ENCODE results near the gene CLN6. TPM values are rescaled to one million over a fixed set of nuclear protein-coding genes. Genes with fewer than 3 reads are reported as not detected.
A peak's percentile ranks its signal among the peaks of the same experiment; 100 is the strongest.

CLN6 gene
- total and polyA plus RNA-seq, 9 of the 15 experiments (the other 6 are each of a cell fraction or from before 2014, with no cell fraction given) = 0.71 to 53.3 (median 39.3) TPM

DNA sequence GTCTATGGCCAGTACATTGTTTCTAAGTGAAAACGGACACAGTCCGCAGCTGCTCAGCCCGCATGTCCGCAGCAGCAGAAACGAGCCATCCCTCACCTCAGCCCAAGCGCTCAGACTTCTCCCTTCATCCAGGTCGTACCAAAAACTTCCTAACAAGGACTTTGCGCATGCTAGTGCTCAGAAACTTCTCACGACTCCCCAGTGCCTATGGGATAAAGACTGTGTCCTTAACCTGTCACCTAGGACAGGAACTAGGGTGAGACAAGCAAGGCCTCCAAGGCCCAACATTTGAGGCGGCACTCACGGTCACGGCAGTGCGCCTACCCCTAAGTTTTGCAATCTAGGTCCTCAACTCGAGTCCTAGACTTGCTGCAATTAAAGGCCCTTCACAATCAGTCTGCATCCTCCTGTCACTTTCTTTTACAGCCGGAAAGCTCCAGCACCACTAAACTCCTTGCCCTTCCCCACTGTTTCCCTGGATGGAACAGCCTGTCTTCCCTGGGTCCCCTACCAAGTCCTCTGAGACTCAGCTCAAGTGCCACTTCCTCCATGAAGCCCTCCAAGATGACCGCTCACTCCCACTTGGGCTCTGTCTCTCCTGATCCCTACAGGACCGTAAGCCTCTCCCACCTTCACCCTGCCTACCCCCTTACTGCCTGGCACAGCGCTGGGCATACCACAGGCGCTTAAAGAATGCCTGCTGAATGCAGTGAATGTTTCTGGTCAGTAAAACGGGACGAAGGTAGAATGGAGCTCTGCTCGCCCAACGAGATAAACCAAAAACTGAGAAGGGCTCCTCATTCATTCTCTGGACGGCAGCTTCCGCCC is 1.2 kb downstream of the CLN6 start (continued):
- TF ChIP-seq, protein P1, sequence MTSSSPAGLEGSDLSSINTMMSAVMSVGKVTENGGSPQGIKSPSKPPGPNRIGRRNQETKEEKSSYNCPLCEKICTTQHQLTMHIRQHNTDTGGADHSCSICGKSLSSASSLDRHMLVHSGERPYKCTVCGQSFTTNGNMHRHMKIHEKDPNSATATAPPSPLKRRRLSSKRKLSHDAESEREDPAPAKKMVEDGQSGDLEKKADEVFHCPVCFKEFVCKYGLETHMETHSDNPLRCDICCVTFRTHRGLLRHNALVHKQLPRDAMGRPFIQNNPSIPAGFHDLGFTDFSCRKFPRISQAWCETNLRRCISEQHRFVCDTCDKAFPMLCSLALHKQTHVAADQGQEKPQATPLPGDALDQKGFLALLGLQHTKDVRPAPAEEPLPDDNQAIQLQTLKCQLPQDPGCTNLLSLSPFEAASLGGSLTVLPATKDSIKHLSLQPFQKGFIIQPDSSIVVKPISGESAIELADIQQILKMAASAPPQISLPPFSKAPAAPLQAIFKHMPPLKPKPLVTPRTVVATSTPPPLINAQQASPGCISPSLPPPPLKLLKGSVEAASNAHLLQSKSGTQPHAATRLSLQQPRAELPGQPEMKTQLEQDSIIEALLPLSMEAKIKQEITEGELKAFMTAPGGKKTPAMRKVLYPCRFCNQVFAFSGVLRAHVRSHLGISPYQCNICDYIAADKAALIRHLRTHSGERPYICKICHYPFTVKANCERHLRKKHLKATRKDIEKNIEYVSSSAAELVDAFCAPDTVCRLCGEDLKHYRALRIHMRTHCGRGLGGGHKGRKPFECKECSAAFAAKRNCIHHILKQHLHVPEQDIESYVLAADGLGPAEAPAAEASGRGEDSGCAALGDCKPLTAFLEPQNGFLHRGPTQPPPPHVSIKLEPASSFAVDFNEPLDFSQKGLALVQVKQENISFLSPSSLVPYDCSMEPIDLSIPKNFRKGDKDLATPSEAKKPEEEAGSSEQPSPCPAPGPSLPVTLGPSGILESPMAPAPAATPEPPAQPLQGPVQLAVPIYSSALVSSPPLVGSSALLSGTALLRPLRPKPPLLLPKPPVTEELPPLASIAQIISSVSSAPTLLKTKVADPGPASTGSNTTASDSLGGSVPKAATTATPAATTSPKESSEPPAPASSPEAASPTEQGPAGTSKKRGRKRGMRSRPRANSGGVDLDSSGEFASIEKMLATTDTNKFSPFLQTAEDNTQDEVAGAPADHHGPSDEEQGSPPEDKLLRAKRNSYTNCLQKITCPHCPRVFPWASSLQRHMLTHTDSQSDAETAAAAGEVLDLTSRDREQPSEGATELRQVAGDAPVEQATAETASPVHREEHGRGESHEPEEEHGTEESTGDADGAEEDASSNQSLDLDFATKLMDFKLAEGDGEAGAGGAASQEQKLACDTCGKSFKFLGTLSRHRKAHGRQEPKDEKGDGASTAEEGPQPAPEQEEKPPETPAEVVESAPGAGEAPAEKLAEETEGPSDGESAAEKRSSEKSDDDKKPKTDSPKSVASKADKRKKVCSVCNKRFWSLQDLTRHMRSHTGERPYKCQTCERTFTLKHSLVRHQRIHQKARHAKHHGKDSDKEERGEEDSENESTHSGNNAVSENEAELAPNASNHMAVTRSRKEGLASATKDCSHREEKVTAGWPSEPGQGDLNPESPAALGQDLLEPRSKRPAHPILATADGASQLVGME (CRISPR knock-in tag; IDR thresholded peaks at IDR 0.05) = no peak
- TF ChIP-seq HLTF (IDR thresholded peaks at IDR 0.05) (peak; percentile 35; the same call in 1 of the 2 replicates), SREBF1 (IDR thresholded peaks at IDR 0.05; ENCODE audit: borderline replicate concordance, low read depth, low read length) (no peak), ZFP36 (IDR thresholded peaks at IDR 0.05; ENCODE audit: low read depth, low read length, partially characterized antibody) (peak; percentile 100), ZFPM2 (CRISPR knock-in tag; IDR thresholded peaks at IDR 0.05) (no peak), ZNF311 (CRISPR knock-in tag; IDR thresholded peaks at IDR 0.05) (no peak), RCOR1 (IDR thresholded peaks at IDR 0.05; ENCODE audit: borderline replicate concordance in 1 of 2, low read depth in 2 of 2, low read length in 2 of 2) (peak in 1 of 2 experiments; percentile 84; a peak in 2 of 4 replicates), CXXC5 (CRISPR knock-in tag; IDR thresholded peaks at IDR 0.05) (no peak), HDAC1 (IDR thresholded peaks at IDR 0.05) (peak; percentile 19 to 61; a peak in 3 of 4 replicates), ARNT (IDR thresholded peaks at IDR 0.05) (0 out of 4 replicates have a peak, but pooled peaks of 1 of the 2 experiments have one; percentile 76), PTBP1 (IDR thresholded peaks at IDR 0.05; ENCODE audit: low read depth, low read length) (peak; percentile 92), HDAC2 (IDR thresholded peaks at IDR 0.05) (peak; percentile 94), PHF8 (IDR thresholded peaks at IDR 0.05; ENCODE audit: borderline replicate concordance, low read length) (no peak)
- TF ChIP-seq, protein P2, sequence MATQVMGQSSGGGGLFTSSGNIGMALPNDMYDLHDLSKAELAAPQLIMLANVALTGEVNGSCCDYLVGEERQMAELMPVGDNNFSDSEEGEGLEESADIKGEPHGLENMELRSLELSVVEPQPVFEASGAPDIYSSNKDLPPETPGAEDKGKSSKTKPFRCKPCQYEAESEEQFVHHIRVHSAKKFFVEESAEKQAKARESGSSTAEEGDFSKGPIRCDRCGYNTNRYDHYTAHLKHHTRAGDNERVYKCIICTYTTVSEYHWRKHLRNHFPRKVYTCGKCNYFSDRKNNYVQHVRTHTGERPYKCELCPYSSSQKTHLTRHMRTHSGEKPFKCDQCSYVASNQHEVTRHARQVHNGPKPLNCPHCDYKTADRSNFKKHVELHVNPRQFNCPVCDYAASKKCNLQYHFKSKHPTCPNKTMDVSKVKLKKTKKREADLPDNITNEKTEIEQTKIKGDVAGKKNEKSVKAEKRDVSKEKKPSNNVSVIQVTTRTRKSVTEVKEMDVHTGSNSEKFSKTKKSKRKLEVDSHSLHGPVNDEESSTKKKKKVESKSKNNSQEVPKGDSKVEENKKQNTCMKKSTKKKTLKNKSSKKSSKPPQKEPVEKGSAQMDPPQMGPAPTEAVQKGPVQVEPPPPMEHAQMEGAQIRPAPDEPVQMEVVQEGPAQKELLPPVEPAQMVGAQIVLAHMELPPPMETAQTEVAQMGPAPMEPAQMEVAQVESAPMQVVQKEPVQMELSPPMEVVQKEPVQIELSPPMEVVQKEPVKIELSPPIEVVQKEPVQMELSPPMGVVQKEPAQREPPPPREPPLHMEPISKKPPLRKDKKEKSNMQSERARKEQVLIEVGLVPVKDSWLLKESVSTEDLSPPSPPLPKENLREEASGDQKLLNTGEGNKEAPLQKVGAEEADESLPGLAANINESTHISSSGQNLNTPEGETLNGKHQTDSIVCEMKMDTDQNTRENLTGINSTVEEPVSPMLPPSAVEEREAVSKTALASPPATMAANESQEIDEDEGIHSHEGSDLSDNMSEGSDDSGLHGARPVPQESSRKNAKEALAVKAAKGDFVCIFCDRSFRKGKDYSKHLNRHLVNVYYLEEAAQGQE (IDR thresholded peaks at IDR 0.05; ENCODE audit: borderline replicate concordance) = no peak
- TF ChIP-seq, protein P2 (CRISPR knock-in tag; IDR thresholded peaks at IDR 0.05; ENCODE audit: low read depth) = no peak
